NT2/D1 (cell line): ENCODE results near the gene SLC1A7.

Experiments used
- SUZ12 ChIP-seq: IDR thresholded peaks from 2 replicates; pipeline ENCODE4 v1.6.1; 2011; ENCODE audit not compliant: insufficient read length, insufficient read depth; ENCODE audit errors: extremely low read depth
- ZNF274 ChIP-seq: IDR thresholded peaks from 2 replicates; pipeline ENCODE4 v1.6.1; 2011; ENCODE audit warnings: mild to moderate bottlenecking, low read depth, low read length

- no peak for TF ChIP-seq ZNF274
- no peak for TF ChIP-seq SUZ12
Observed at GRCh38 chr1:53107570-53108322, 34.7 kb downstream of the SLC1A7 start.
